ENCODE results near the gene ALX4.

The ALX4 gene

GRCh38 chr11:44315947-44316658 lies 6.2 kb upstream of the ALX4 start:
- no peak for DNase-seq

- DNase-seq, result no peak
Measured at GRCh38 chr11:44314733-44315132, 4.8 kb upstream of the ALX4 start.

GRCh38 chr11:44313761-44314489 lies 4.0 kb upstream of the ALX4 start:
- peak; percentile 26 for DNase-seq

- no peak for DNase-seq
Measured at GRCh38 chr11:44312876-44313275, 2.9 kb upstream of the ALX4 start.

GRCh38 chr11:44311339-44312261 lies 1.7 kb upstream of the ALX4 start:
- no peak for DNase-seq

GRCh38 chr11:44310463-44311272 lies 729 bp upstream of the ALX4 start:
- no peak for DNase-seq

GRCh38 chr11:44310206-44310462 lies 195 bp upstream of the ALX4 start:
- no peak for DNase-seq

GRCh38 chr11:44308923-44309477 lies 939 bp downstream of the ALX4 start:
- no peak for DNase-seq

GRCh38 chr11:44308256-44308922 lies 1.6 kb downstream of the ALX4 start:
- no peak for DNase-seq

- no peak for DNase-seq
Measured at GRCh38 chr11:44307340-44308099, 2.4 kb downstream of the ALX4 start.

- DNase-seq, result no peak
Measured at GRCh38 chr11:44306918-44307244, 3.1 kb downstream of the ALX4 start.

- no peak for DNase-seq
Measured at GRCh38 chr11:44306052-44306917, 3.7 kb downstream of the ALX4 start.

- no peak for DNase-seq
Measured at GRCh38 chr11:44305470-44306051, 4.4 kb downstream of the ALX4 start.

- DNase-seq, result no peak
Measured at GRCh38 chr11:44305026-44305469, 4.9 kb downstream of the ALX4 start.

GRCh38 chr11:44304091-44305025 lies 5.6 kb downstream of the ALX4 start:
- no peak for DNase-seq

- no peak for DNase-seq
Measured at GRCh38 chr11:44303401-44303938, 6.5 kb downstream of the ALX4 start.

GRCh38 chr11:44301564-44302271 lies 8.2 kb downstream of the ALX4 start:
- DNase-seq, result no peak

Data from NCI-H2171 (cell line).